C1 segment of cervical spinal cord (tissue), 14 donors: ENCODE results near the gene FAAP20.
A peak's percentile ranks its signal among the peaks of the same experiment; 100 is the strongest.

ENCODE experiments used
- DNase-seq, 14 donors: peaks; one replicate each; lab custom pipeline; 2025; lab: John Stamatoyannopoulos, UW

The FAAP20 gene

DNA sequence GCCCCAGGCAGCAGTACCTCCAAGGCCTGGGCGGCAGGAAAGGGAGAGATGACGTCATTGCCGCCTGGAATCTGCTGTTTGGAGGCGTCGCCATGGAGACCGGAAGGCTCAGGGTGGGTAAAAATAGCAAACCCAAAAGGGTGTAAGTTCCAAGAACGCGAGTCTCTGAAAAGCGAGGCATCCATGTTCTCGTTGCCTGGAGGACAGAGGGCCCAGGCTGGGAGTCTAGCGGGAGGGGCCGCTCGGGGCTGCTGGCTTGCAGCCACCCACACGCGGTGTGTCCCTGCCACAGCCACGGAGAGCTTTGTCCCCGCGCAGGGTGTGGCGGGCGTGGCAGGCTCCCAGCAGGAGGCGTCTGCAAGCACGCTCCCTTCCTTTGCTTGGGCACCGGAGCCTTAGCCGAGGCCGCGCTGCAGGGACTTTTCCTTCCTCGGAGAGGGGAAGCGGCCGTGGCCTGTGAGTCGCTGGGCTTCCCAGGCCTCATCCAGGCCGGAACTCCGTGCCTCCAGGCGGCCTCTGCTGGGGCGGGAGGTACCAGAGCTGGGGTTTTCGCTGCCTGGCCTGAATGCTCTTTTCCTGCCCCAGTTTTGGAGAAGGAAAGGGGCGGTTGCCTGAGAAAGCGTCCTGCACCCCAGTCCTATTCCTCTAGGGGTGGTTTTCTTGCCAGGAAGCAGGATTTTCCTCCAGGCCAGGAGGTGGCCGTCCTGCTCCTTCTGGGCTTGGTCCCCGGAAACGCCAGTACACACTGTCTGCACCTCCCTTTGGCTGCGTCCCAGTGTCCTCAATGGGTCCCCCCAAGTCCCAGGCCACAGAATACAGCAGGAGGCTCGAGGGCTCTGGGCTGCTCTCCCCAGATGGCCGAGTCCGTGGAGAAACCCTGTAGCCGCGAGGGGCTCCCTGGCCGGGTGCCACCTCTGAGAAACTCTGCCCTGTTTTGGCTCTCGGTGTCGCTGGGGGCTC is 18.2 kb upstream of the FAAP20 start:
- DNase-seq: peak in 13 of 14 donors; percentile 40 to 92 (median 74)

DNA sequence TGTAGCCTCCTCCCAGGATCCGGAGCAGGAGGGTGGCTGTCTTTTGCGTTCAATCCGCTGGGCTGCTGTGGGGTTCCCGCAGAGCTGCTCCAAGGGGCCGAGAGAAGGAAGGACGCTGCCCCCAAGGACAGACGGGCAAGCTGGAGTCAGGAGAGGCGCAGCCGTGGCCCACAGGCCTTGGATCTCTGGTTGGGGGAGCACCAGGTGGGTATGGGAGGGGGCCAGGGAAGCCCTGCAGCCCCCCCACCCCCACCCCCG is 17.6 kb upstream of the FAAP20 start:
- DNase-seq: no peak

DNA sequence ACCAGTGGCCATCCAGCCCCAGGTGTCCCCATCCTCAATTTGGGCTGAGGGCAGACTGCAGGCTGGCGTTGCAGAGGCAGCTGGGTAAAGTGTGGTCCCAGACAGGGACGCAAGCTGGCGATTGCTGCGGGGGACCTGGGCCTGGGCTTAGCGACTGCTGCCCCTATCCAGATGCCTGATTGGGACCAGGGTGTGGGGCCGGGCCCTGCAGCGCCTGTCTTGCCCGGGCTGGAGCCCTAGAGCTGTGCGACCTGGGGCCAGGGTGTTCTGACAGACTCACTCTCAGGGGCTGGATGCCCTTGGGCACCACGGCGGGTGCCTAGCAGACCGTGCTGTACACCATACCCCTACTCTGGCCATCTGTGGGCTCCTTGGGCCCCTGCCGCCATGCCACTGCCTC is 16.2 kb upstream of the FAAP20 start:
- DNase-seq: no peak

DNA sequence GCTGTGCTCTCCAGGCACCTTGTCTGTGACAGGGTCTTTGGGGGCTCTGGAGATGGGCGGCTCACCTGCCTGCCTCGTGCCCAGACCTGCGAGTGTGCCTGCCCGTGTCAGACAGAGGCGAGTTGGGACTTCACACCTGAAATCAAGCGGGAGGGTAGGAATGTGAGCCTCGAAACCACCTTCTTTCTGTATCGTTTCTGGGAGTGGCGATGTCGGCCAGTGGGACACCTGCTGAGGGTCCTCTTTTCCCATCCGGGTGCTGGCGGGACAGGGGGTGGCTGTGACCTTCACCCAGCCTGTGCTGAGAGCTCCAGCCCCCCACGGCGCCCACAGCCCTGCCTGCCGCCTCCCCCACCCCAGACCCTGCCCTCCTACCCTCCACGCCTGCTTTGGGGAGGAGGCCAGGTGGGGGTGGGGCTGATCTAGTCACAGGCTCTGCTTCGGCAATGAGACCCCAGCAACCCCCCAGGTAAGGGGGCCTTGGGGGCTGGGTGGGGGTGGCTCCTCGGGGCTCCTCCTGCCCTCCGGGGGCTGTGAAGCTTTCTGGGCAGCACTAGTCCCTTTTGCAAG is 15.6 kb upstream of the FAAP20 start:
- no peak for DNase-seq

DNA sequence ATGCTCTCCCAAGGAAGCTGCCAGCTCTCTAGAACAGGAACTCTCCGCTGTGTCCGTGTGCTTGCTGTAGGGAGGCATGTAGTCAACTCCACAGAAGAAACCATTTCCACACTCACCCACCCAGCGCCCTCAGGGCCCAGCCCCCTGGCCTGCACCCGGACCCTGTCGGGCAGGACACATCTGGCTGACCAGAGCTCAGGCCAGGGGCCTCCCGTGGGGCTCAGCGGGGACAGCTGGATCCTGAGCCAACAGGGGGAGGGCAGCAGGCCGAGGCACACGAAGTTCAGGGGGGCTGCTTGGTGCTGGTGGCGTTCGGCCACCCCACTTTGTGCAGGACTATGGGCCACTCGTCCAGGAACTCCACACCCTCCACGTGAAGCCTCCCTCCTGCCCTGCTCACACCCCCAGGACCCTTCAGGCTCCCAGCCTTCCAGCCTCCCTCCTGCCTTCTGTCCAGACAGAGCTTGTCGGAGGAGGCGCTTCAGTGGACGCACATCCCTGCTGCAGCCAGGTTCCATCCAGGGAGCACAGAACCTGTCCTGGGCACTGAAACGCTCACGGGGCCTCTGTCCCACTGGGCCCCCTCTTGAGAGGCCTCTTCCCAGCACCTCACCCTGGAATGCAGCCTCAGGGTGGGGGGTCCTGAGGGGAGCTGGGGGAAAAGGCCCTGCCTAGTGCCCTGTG is 15.0 kb upstream of the FAAP20 start:
- DNase-seq: no peak

DNA sequence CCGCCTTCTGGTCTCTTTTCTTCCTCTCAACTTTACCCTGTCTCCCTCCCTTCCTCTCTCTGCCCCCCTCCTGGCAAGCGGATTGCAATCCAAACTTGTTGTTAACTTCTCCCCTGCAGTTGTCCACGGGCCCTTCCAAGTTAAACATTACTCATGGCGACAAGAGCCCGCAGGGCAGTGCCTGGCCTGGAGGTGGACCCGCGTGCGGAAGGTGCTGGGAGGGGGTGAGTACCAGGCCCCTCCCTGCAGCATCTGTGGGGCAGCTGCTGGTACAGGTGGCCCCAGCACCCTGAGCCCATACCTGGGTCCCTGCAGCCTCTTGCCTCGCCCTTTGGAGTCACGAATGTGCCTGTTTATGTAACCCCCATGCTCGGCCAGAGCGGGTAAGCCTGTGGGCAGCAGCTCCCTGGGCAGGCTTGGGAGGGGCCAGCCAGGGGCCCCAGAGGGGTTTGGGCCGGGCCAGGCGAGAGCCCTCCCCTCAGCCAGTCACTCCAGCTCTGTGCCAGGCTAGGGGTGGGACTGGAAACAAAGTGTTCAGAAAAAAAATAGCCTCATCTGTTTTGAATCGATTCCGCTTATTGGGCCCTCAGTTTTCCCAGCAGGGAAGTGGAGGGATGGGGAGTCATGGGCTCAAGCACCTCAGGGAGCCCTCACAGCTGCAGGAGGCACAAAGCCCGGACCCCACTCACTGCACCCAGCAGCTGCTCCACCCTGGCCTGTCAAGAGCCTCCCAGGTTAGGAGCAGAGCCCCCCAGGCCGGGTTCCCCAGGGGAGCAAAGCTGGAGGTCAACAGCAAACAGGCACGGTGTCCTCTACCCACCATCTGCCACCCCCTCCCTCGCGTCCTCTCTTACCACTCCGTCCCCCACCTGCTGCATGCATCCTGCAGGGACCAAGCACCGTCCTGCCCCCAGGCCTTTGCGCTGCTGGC is 14.0 kb upstream of the FAAP20 start:
- DNase-seq: no peak

DNA sequence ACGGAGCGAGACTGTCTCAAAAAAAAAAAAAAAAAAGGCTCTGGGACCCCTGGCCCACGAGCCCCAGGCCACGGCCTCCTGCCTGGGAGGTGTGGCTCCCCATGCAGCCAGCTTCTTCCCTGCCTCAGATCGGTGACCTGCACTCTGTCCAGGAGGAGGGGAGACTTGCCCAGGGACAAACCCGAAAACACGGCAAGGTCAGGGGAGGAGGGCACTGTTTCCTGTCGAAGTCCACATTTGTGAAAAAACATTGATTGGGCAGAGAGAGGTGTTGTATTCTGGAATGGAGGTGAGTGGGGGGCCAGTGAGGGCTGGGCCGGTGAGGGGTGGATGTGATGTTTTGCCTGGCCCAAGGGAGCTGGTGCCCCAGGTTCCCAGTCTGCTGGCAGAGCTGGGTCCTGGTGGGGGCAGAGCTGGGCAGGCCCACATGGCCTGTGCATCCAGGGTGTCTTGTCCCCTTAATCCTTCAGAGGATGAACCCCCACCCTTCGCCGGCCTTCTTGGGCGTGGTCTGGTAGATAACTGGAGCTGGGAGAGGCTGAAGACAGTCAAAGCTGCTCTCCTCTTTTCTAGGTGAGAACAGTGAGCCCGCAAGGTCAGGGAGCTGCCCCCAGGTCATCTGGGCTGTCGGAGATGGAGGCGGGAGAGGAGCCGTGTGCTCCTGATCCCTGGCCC is 12.4 kb upstream of the FAAP20 start:
- DNase-seq: no peak

DNA sequence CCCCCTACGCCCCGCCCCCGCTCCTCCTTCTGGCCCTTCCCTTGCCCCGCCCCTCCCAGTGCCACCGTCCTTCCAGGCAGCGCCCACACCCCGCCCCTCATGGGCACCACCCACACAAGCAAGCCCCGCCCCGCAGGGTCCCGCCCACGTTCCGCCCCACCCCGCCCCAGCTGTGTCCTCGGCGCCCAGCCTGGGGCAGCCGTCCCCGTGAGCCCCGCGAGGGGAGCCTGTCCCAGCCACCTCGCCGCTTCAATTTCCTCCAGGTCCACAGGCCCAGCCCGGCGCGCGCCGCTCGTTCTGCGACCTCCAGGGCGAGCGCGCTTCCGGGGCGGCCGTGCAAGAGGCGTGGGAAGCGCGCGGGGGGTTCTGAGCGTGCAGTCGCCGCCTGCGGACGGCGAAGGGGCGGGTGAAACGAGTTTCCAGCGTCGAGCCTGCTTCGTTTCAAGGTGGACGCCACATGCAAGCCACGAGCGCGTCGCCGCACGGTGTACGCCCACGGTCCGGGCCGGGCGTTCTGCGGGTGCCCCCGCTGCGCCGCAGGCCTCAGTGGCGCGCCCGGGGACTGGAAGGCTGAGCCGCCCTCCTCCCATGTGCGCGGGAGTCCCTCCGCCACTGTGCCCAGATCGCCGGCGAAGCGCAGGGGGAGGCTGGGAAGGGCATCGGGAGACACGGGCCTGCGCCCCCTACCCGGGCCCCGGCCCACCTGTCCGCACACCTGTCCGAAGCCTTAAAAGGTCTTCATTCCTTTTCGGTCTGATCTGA is 10.8 kb upstream of the FAAP20 start:
- peak in 12 of 14 donors; percentile 63 to 94 (median 88) for DNase-seq

DNA sequence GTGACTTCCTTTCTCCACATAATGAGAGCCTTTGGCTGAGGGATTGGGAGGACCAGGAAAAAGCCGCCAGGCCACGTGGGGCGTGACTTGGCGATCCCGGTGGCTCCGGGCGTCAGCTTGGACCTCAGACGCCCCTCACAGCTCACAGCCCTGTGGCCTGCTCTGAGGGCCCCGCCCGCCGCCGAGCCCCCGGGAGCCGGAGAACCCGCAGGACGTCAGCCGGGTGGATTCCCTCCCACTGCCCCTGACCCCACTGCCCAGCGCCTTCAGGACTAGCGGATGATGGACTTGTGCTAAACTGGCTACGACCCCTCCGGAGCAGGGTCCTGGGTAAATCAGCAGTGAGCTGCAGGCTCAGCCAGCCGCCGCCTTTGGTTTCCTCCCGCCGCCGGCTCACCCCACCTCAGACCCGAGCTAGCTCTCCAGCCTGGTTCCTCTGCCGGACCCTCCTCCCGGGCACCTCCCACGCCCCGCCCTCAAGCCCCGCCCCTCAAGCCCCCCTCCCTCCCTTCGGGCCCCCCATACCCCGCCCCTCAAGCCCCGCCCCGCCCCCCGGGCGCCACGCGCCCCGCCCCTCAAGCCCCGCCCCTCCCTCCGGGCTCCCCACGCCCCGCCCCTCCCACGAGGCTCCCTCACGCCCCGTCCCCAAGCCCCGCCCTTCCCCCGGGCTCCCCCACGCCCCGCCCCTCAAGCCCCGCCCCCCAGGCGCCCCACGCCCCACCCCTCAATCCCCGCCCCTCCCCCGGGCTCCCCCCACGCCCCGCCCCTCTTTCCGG is 10.0 kb upstream of the FAAP20 start:
- DNase-seq: peak in 10 of 14 donors; percentile 40 to 92 (median 82)

DNA sequence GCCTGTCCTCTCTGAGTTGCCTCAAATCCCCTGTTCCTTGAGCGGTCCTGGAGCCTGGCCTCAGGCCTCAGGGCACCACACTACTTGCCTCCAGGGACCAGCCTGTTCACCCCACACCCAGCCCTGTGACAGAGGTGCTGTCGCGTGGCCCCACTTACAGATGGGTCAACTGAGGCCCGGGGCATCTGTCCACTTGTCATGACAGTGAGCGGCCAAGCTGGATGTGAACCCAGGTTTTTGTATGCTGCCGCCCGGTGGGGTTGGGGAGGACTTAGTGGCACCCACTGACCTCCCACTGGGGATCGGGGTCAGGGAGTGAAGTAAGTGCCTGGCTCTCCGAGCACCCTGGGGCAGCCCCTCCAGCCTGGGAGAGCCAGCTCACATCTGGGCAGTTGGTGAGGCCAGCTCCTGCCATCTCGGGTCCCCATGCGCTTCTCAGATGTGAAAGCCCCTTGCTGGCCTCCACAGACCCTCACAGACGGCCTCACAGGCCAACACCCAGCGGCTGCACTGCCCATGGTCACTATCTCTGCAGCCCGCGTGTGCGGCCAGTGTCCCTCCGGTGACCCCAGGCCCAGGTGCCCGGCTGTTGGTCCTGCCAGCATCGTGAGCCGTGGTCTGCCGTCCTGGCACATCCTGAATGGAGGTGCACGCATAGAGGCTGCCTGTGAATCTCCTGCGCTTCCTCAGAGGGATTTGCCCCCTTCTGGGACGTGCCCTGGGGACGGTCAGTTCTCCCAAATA is 9.3 kb upstream of the FAAP20 start:
- DNase-seq: no peak

DNA sequence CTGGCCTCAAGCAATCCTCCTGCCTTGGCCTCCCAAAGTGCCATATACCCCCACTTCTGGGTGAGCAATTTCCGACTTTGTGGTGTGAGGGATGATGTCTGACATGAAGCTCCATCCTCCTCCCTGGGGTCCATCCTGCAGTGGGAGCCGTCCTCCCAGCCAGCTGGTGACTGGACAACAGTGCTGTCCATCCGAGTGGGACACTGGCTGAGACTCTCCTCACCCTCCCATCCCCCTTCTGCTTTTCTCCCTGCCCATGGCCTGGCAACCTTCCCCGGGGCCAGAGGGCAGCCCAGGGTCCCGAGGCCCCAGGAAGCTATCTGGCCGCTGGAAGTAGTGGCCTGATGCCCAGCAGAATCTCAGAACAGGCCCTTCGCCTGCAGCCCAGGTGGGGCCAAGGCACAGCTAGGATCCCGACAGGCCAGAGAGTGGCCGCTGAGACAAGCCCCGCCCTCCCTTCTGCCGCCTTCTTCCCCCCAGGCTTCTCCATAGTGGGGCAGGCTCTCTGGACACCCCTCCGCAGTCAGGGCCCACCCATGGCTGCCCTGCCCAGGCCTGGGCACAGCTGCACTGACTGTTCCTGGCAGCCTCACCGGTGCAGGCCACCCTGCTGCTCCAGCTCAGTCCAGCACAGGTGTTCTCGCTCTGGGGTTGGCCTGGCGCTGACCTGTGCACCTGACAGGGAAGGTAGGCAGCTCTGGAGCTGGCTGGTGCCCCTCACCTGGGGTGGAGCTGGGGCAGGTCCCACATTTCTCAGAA is 8.4 kb upstream of the FAAP20 start:
- no peak for DNase-seq

DNA sequence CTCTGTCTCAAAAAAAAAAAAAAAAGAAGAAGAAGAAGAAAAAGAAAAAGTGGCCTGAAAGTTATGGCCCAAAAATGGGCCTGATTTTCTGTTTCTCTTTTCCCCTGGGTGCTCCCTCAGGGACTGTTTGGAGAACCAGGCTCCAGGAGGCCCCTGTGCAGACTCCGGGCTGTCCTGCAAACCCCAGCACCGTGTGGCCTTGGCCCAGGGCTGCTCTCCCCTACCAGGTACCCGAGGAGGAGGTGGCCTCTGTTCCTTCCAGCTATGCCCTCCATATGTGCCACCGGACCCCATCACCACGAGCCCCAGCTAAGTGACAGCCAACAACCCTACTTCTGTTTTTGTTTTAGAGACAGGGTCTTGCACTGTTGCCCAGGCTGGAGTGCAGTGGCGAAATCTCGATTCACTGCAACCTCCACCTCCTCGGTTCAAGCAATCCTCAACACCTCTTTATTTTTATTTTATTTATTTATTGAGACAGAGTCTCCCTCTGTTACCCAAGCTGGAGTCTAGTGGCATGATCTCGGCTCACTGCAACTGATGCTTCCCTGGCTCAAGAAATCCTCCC is 7.5 kb upstream of the FAAP20 start:
- DNase-seq: no peak

DNA sequence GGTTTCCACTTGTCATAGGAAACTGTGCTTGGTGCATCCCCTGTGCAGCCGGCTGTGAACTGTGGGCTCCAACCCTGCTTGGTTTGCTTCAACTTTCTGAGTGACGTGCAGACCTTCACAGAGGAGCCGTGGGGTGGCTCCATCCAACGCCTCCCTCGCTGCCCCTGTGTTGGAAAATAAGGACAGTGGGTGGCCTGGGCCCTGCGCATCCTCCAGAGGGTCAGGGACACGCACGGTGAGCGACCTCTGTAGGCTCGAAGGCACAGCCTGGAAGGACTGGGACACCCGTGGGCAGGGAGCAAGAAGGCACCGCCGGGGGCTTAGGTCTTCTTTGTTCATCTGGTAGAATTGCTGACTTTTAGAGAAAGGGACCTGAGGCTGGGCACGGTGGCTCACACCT is 6.5 kb upstream of the FAAP20 start:
- DNase-seq: no peak

DNA sequence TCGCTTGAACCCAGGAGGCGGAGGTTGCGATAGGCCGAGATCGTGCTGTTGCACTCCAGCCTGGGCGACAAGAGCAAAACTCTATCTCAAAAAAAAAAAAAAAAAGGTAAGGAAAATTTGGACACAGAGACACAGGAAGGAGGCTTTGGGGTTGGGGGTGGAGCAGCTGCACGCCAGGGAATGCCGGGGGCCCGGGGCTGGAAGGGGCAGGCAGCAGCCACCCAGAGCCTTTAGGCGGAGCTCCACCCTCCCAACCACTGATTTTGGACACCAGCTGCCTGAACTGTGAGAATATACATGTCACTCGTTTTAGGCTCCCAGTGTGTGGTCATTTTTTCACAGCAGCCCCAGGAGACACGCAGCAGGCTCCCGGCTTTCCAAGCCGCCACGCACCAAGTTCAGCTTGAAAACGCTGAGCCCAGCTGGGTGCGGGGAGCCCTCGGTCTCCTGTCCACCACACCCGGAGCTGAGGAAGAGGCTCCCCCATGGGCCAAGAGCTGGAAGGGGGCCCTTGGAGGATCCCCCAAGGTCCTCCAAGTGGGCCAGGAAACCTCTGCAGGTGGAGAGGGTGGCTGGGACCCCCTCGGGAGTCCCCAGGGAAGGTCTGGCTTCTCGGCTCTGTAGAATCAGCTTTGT is 5.9 kb upstream of the FAAP20 start:
- DNase-seq: no peak

DNA sequence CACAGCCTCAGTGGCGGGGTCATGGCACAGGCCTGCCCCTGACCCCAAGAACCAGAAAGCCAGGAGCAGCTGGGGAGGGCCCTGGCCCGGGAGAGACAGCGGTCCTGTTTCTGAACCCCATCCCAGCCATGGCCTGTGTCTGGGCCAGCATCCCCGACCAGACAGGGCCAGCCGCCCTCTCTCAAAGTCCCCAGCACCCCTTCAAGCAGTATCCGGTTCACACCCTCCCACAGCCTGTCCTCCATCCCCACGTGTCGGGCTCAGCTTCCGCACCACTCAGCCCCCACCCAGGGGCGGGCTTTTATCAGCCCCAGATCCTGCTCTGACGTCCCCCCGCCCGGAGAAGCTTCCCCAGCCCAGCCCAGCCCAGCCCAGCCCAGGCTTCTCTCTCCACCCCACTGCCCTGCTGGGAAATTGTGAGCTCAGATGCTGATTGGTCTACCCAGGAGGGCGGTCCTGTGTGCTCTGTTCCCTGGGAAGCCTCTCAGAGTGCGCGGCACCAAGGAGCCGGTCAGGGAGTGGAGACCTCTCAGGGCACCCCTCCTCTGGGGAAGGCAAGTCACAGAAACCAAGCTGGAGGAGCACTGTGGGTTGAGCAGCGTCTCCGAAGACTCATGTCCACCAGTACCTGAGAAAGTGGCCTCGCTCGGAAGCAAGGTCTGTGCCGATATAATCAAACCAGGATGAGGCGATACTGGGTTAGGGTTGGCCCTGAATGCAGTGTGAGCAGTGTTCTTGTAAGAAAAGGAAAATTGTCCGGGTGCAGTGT is 4.7 kb upstream of the FAAP20 start:
- peak in 10 of 14 donors; percentile 32 to 84 (median 60) for DNase-seq

DNA sequence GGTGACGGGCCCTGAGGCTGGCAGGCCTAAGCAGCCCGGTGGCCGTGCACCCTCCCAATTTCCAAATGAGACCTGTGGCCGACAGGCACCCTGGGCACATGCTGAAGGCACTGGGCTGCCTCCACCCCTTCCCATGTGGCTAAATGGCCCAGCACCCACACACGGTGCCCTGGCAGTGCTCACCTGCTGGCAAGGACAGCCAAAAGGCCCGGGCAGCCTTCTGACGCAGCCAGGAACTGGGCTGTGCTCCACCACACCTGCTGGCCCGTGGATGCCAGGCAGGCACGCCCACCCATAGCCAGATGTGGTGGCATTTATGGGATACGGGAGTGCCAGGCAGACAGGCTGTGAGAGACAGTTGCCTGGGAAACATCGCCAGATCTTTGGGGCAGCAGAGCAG is 4.0 kb upstream of the FAAP20 start:
- no peak for DNase-seq
